ENCODE results near the gene ADAMTS14. TPM values are rescaled to one million over a fixed set of nuclear protein-coding genes. Genes with fewer than 3 reads are reported as not detected.
"Not testable (repeated sequence)": the region's sequence is repeated elsewhere in the genome, so short reads cannot be mapped to it uniquely, and the experiment has no call there.

ADAMTS14 gene
- total RNA-seq, 1 donor from 2014 or later = 29.8 TPM

- TF ChIP-seq, protein P1, sequence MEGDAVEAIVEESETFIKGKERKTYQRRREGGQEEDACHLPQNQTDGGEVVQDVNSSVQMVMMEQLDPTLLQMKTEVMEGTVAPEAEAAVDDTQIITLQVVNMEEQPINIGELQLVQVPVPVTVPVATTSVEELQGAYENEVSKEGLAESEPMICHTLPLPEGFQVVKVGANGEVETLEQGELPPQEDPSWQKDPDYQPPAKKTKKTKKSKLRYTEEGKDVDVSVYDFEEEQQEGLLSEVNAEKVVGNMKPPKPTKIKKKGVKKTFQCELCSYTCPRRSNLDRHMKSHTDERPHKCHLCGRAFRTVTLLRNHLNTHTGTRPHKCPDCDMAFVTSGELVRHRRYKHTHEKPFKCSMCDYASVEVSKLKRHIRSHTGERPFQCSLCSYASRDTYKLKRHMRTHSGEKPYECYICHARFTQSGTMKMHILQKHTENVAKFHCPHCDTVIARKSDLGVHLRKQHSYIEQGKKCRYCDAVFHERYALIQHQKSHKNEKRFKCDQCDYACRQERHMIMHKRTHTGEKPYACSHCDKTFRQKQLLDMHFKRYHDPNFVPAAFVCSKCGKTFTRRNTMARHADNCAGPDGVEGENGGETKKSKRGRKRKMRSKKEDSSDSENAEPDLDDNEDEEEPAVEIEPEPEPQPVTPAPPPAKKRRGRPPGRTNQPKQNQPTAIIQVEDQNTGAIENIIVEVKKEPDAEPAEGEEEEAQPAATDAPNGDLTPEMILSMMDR (IDR thresholded peaks at IDR 0.05; ENCODE audit: partially characterized antibody, unreplicated experiment) = no peak
- Mint-ChIP-seq H3K27me3 (ENCODE audit: unreplicated experiment) (peaks cover 4% of the 10 kb centered on the region), H3K36me3 (ENCODE audit: unreplicated experiment) (peaks cover 16% of the 10 kb centered on the region), H3K4me3 (ENCODE audit: unreplicated experiment) (no peak overlapping the region), H3K27ac (ENCODE audit: unreplicated experiment) (no peak overlapping the region), H3K4me1 (ENCODE audit: low read depth, unreplicated experiment) (peaks cover 12% of the 10 kb centered on the region), H3K9me3 (ENCODE audit: unreplicated experiment) (peaks cover 5% of the 10 kb centered on the region)
- DNase-seq = no peak
Measured at GRCh38 chr10:70662362-70663220, 9.7 kb upstream of the ADAMTS14 start.

- H3K27ac Mint-ChIP-seq (ENCODE audit: unreplicated experiment); DNase-seq; H3K4me3 Mint-ChIP-seq (ENCODE audit: unreplicated experiment); H3K9me3 Mint-ChIP-seq (ENCODE audit: unreplicated experiment); H3K27me3 Mint-ChIP-seq (ENCODE audit: unreplicated experiment): not testable (repeated sequence)
- Mint-ChIP-seq H3K4me1 (ENCODE audit: low read depth, unreplicated experiment) (peaks cover 12% of the 10 kb centered on the region), H3K36me3 (ENCODE audit: unreplicated experiment) (peaks cover 14% of the 10 kb centered on the region)
Measured at GRCh38 chr10:70663458-70664409, 8.6 kb upstream of the ADAMTS14 start.

- Mint-ChIP-seq H3K4me1 (ENCODE audit: low read depth, unreplicated experiment) (peaks cover 12% of the 10 kb centered on the region), H3K27me3 (ENCODE audit: unreplicated experiment) (peaks cover 2% of the 10 kb centered on the region), H3K9me3 (ENCODE audit: unreplicated experiment) (peaks cover 5% of the 10 kb centered on the region), H3K36me3 (ENCODE audit: unreplicated experiment) (peaks cover 7% of the 10 kb centered on the region), H3K4me3 (ENCODE audit: unreplicated experiment) (no peak overlapping the region), H3K27ac (ENCODE audit: unreplicated experiment) (peak overlapping the region; percentile 19)
- no peak for DNase-seq
- TF ChIP-seq, protein P1 (IDR thresholded peaks at IDR 0.05; ENCODE audit: partially characterized antibody, unreplicated experiment) = no peak
Measured at GRCh38 chr10:70664702-70665195, 7.6 kb upstream of the ADAMTS14 start.

DNA sequence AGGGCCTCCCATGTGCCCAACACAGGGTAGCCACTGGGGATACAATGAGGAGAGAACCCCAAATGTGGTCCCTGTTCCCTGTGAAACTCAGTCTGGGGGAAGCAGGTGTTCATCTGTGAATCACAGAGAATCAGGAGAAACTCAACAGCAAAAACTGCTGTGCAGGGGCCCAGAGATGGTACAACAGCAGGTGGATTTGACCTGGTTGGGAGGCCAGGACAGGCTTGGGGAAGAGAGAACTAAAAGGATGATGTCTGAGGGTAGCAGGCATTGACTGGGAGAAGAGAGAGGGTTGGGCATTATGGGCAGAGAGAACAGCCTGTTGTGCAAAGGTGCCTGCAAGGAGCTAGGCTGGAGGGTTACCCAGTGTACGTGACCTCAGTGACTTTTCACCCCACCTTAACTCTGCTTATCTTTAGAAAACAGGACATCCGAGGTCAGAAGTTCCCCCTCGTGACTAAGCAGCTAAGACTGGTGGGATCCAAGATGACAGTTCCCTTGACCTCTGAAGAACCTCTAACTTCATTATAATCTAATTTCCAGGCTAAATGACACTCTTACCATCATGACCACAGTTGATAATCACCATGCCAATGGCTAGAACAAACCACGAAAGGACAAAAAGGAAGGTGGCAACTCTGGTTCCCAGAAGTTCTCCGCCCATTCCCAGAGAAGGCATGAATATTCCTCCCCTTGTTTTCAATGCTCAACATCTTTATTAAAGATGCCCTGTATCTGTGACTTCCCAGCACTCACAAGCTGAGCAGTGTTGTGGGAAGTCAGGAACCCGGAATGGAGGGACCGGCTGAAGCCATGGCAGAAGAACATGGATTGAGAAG lies 5.1 kb upstream of the ADAMTS14 start:
- H3K36me3 Mint-ChIP-seq (ENCODE audit: unreplicated experiment) = peaks cover 7% of the 10 kb centered on the region
- H3K9me3 Mint-ChIP-seq (ENCODE audit: unreplicated experiment) = peaks cover 14% of the 10 kb centered on the region
- no peak overlapping the region for H3K4me3 Mint-ChIP-seq (ENCODE audit: unreplicated experiment)
- TF ChIP-seq, protein P1 (IDR thresholded peaks at IDR 0.05; ENCODE audit: partially characterized antibody, unreplicated experiment) = no peak
- DNase-seq = no peak
- H3K4me1 Mint-ChIP-seq (ENCODE audit: low read depth, unreplicated experiment) = peaks cover 20% of the 10 kb centered on the region
- no peak overlapping the region for H3K27ac Mint-ChIP-seq (ENCODE audit: unreplicated experiment)
- peaks cover 6% of the 10 kb centered on the region for H3K27me3 Mint-ChIP-seq (ENCODE audit: unreplicated experiment)

DNA sequence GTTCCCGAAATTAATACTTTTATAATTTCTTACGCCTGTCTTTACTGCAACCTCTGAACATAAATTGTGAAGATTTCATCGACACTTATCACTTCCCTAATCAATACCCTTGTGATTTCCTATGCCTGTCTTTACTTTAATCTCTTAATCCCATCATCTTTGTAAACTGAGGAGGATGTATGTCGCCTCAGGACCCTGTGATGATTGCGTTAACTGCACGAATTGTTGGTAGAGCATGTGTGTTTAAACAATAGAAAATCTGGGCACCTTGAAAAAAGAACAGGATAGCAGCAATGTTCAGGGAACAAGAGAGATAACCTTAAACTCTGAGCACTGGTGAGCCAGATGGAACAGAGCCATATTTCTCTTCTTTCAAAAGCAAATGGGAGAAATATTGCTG lies 4.5 kb upstream of the ADAMTS14 start:
- not testable (repeated sequence) for H3K4me3 Mint-ChIP-seq (ENCODE audit: unreplicated experiment); H3K27ac Mint-ChIP-seq (ENCODE audit: unreplicated experiment); DNase-seq; H3K36me3 Mint-ChIP-seq (ENCODE audit: unreplicated experiment); H3K27me3 Mint-ChIP-seq (ENCODE audit: unreplicated experiment)
- H3K9me3 Mint-ChIP-seq (ENCODE audit: unreplicated experiment) = peaks cover 14% of the 10 kb centered on the region
- peaks cover 20% of the 10 kb centered on the region for H3K4me1 Mint-ChIP-seq (ENCODE audit: low read depth, unreplicated experiment)

All from glutamatergic neuron (in vitro differentiated cells).